AML-193 (cell line): ENCODE results near the gene CASP8.

ENCODE experiments used
- DNase-seq, 2 experiments: peaks; one replicate each; lab custom pipeline; 2025; lab: John Stamatoyannopoulos, UW

CASP8 gene

GRCh38 chr2:201260302-201260800 is at the start of gene CASP8:
Gene CASP8 (plus strand): TSS chr2:201260536. CDS start chr2:201266487, 5,951 bp downstream.
- peak; percentile 91 to 94 for DNase-seq

GRCh38 chr2:201215963-201216362 is 44.4 kb upstream of the CASP8 start:
- no peak for DNase-seq

DNA sequence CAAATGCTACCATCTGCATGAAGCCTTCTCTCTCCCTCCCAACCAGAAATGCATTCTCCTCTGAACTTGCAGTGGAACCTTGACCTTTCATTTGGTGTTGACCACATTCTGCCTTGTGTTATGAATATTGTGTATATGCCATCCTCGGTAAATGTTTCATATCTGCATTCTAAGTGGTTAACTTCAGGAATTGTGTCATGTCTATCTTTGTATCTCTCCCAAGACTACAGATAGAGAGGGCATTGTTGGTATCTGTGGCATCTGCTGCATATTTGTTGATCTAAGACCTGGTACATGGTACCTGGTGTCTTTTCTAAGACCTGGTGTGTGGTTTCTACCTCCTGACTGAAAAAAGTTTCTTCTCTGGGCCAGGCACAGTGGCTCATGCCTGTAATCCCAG is 43.4 kb upstream of the CASP8 start:
- DNase-seq: no peak

GRCh38 chr2:201218780-201219179 is 41.6 kb upstream of the CASP8 start:
- no peak for DNase-seq

- DNase-seq: no peak
Observed at GRCh38 chr2:201219328-201220096, 40.8 kb upstream of the CASP8 start.

DNA sequence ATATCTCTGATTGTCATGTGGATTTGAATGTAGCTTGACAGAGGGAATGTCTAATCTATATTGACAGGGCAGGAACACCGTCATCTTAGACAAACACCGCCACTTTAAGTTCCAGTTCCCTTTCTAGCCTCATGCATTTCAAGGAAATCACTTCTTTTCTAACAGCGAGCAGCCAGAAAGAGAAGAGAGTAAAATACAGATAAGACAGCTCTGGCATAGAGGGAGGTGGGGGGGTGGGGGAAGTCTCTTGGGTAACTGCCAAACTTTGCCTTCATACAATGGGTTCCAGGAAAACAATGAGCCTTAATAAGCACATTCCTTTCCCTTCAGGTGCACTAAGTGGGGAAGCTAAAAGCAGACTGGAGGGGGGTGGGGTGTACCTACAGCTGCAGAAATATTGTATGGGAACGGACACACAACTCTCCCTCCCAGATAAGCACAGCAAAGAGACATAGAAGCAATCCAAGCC is 40.2 kb upstream of the CASP8 start:
- no peak for DNase-seq

DNA sequence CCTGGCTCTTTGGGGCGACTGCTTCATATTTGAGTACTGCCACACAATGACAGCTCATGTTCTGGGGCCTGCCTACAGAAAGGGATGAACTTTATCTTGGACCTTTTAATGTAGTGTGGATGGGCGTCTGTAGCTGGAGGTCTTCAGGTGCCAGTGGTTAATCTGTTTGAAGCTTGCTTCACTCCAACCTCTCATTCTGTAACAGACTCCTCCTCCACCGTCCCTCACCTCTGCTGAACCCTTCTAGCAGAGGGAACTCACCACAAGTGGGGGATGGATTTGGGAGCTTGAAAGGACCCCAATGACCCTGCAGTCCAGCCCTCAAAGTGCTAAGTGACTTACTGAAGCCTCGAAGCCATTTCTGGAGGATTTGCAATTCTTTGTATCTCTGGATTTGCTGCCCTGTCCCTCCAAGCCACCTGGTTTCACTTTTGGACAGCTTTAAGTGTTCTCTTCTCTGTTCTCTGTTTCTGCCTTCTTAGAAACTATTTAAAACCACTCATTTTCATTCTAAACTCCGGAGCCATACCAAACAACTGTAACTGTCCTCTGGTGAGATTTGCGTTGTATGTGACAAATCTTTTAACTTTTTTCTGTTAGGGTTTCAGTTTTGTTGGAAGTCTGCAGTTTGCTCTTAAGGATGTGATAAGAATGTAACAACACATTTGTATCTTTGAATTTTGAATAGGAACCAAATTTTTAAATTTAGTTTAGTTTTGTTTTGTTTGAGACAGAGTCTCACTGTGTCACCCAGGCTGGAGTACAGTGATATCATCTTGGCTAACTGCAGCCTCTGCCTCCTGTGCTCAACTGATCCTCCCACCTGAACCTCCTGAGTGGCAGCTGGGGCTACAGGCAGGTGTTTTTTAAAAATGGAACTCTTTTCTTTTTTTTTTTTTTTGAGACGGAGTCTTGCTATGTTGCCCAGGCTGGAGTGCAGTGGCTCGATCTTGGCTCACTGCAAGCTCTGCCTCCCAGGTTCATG is 37.0 kb upstream of the CASP8 start:
- no peak for DNase-seq

GRCh38 chr2:201228271-201228911 is 31.9 kb upstream of the CASP8 start:
- DNase-seq: no peak

DNA sequence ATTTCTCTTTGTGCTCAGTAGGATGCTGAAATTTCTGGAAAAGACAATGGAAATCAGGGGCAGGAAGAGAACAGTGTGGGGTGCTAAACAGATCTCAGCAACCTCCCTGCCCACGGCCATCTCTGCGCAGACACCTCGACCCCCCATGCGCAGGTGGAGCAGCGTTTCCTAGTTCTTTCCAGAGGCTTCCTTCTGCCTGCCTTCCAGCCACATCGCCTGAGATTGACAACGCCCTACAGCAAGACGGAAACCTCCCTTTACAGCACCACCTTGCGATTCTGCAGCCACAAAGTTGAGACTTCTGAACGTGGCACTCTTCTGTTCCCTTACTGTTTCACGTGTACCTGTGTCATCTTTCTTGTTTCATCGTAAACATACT is 31.4 kb upstream of the CASP8 start:
- peak in 1 of 2 experiments; percentile 35 for DNase-seq

GRCh38 chr2:201231781-201232466 is 28.4 kb upstream of the CASP8 start:
- peak; percentile 97 for DNase-seq

GRCh38 chr2:201232467-201232815 is 27.9 kb upstream of the CASP8 start:
- DNase-seq: no peak

DNA sequence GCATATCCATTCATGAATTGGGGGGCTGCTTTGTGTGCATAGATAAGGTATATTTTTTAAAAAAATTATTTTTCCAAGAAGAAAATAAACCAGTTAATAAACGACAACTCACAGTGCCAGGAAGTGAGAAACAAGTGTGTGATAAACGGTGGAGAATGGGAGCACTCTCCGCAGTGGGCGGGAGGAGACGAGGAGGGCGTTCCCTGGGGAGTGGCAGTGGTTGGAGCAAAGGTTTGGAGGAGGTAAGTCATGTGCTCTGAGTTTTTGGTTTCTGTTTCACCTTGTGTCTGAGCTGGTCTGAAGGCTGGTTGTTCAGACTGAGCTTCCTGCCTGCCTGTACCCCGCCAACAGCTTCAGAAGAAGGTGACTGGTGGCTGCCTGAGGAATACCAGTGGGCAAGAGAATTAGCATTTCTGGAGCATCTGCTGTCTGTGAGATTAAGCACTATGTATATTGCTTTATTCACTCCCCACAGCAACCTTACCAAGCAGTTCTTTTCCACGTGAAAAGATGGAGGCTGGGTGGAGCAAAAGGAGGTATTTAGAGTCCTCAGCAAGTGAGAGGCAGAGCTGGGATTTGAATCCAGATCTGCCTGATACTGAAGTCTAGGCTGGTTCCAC is 27.0 kb upstream of the CASP8 start:
- DNase-seq: peak; percentile 92 to 93

DNA sequence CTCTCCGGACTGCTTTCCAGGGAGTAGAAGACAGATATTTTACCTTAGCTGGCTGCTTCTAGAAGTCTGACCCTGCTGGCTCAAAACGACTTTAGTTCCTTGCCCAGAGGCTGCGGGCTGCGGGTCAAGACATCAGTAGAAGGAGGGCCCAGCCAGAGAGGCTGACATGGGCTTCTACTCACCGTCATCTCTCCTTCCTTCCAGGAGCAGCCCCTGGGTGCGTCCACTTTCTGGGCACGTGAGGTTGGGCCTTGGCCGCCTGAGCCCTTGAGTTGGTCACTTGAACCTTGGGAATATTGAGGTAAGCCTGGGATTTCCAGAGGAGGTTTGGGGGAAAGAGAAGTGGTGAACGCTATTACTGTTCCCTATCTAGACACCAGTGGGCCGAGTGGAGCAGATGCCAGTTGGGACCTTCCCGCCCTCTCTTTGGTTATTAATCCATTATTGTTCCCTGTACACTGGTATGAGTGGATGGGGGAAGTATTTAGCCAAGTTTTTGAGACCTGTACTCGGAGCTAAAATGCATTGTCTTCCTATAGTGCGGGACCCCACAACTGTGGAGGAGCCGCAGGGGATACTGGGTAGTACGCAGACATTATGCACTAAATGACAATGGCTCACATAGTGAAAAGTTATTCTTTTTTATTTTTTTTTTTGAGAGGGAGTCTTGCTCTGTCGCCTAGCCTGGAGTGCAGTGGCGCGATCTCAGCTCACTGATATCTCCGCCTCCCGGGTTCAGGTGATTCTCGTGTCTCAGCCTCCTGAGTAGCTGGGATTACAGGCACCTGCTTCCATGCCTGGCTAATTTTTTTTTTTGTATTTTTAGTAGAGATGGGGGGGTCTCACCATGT is 26.3 kb upstream of the CASP8 start:
- DNase-seq: no peak

DNA sequence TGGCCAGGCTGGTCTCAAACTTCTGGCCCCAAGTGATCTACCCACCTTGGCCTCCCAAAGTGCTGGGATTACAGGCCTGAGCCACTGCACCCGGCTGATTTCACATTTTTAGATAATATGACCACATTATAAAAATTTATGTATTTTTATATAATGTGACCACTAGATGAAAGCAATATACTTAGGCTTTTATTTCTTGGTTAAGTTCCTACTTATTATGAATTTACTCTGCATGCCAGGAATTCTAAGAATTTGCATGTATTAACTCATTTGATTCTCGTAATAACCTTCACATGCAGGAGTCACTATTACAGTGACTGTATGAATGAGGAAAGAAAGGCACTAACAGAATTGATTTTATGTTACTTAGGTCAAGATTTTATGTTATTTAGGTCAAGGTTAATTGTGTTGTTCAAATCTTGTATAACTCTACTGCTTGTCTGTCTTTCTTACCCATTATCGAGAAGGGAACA is 25.6 kb upstream of the CASP8 start:
- DNase-seq: no peak

DNA sequence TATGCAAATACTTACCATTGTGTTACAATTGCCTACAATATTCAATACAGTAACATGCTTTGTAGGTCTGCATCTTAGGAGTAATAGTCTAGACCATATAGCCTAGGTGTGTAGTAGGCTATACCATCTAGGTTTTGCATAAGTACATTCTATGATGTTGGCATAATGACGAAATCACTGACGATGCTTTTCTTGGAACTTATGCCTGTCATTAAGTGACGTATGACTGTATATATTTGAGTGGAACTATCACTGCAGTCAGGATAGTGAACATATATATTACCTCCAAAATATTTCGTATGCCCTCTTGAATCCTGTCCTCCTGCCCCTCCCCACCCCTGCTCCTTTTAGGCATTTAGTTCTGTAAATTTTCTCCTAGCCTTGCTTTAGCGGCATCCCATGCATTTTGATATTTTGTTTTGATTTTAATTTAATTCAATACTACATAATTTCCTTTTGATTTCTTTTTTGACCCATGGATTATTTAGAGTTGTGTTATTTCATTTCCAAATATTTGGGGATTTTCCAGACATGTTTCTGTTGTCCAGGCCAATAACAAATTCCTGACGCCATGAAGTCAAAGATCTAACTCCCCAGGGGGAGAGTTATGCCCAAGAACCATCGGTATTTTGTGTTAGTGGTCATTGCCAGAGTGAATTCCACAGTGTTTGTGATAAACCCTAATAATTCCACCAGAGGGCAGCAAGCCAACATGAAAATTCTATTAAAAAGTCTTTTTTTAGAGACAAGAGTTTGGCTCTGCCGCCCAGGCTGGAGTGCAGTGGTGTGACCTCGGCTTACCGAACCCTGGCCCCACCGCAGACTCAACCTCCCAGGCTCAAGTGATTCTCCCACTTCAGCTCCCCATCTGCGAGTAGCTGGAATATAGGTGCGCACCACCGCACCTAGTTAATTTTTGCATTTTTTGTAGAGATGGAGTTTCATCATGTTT is 24.2 kb upstream of the CASP8 start:
- peak; percentile 63 to 81 for DNase-seq

GRCh38 chr2:201237486-201238123 is 22.7 kb upstream of the CASP8 start:
- peak; percentile 45 to 57 for DNase-seq

DNA sequence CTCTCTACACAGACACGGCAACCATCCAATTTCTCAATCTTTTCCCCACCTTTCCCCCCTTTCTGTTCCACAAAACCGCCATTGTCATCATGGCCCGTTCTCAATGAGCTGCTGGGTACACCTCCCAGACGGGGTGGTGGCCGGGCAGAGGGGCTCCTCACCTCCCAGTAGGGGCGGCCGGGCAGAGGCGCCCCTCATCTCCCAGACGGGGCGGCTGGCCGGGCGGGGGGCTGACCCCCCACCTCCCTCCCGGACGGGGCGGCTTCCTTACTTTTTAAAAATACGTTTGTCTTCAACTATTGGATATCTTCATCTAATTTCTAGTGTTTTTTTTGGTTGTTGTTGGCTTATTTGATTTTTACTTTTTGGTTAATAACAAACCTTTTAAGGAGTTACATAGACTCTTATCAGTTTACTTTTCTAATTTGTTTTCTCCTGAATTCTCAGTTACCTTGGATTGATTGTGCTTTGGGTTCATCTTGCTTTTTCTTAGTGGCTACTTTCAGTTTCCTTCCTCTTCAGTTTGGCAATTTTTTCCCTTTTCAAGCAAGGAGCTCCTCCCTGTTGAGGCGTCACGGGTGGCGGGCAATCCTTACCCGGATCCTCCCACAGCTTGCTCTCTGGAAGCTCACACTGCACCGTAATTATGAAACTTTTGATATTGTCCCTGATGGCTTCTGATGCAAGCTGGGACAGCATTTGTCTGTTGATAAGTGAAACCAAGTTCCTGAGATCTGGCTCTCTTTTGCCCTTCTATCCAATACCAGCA is 21.0 kb upstream of the CASP8 start:
- peak; percentile 75 to 78 for DNase-seq
